Smooth muscle cell (in vitro differentiated cells): Measurements from ENCODE around the gene AGBL5. TPM values are rescaled to one million over a fixed set of nuclear protein-coding genes. Genes with fewer than 3 reads are reported as not detected.

Experiments used
- DNase-seq: peaks from one replicate; lab custom pipeline; 2025; ENCODE audit not compliant: unreplicated experiment; lab: John Stamatoyannopoulos, UW
- H2AFZ ChIP-seq: fragments of 200-600 bp; sonication (generic); 2 replicates; pipeline ENCODE4 v1.6.0; 2016; ENCODE audit warnings: antibody characterized with exemption, low read depth, mild to moderate bottlenecking
- H3F3A ChIP-seq: fragments of 200-600 bp; sonication (generic); 2 replicates; pipeline ENCODE4 v1.6.0; 2017; ENCODE audit warnings: antibody characterized with exemption, low read depth
- H3K27ac ChIP-seq: fragments of 200-600 bp; sonication (generic); 2 replicates; pipeline ENCODE4 v1.5.1; 2016; ENCODE audit warnings: low read depth, mild to moderate bottlenecking
- H3K27me3 ChIP-seq: fragments of 200-600 bp; sonication (generic); 2 replicates; pipeline ENCODE4 v1.6.1; 2016; ENCODE audit warnings: low read depth, mild to moderate bottlenecking
- H3K36me3 ChIP-seq: fragments of 200-600 bp; sonication (generic); 2 replicates; pipeline ENCODE4 v1.5.1; 2016; ENCODE audit warnings: low read depth
- H3K4me1 ChIP-seq: fragments of 200-600 bp; sonication (generic); 2 replicates; pipeline ENCODE4 v1.5.1; 2016; ENCODE audit warnings: low read depth
- H3K4me2 ChIP-seq: fragments of 200-600 bp; sonication (generic); 2 replicates; pipeline ENCODE4 v1.6.0; 2016; ENCODE audit warnings: mild to moderate bottlenecking
- H3K4me3 ChIP-seq: fragments of 200-600 bp; sonication (generic); 2 replicates; pipeline ENCODE4 v1.5.1; 2016; ENCODE audit warnings: mild to moderate bottlenecking
- H3K79me2 ChIP-seq: fragments of 200-600 bp; sonication (generic); 2 replicates; pipeline ENCODE4 v1.6.0; 2016; ENCODE audit warnings: low read depth, mild to moderate bottlenecking
- H3K9ac ChIP-seq: fragments of 200-600 bp; sonication (generic); 2 replicates; pipeline ENCODE4 v1.6.0; 2016; ENCODE audit warnings: low read depth
- H3K9me3 ChIP-seq: fragments of 200-600 bp; sonication (generic); replicated peaks from 2 replicates; pipeline ENCODE4 v1.5.1; 2016; ENCODE audit warnings: low read depth
- H4K20me1 ChIP-seq: fragments of 200-600 bp; sonication (generic); 2 replicates; pipeline ENCODE4 v1.6.0; 2016; ENCODE audit warnings: low read depth
- WGBS: methylation state at CpG from one replicate; pipeline ENCODE4 v1.1.7; 2016; ENCODE audit warnings: low lambda C conversion rate; 5-methylcytosine and 5-hydroxymethylcytosine counted together
- polyA plus RNA-seq: library from polyadenylated mRNA; unstranded; fragments of >200 nt; fragmentation: Nextera tagmentation; extraction: Ambion mirVana; gene quantifications from 2 replicates; pipeline ENCODE4 v1.2.1, GENCODE V29; 2016
- total RNA-seq: library from RNA; depleted of rRNA; stranded (reverse); fragments of >200 nt; gene quantifications from 2 replicates; pipeline ENCODE4 v1.2.3, GENCODE V29; 2014
- TF ChIP-seq, protein P1 (sequence below): fragments of 200-600 bp; sonication (generic); IDR thresholded peaks from 2 replicates; pipeline ENCODE4 v1.5.1; 2017; ENCODE audit warnings: borderline replicate concordance, mild to moderate bottlenecking, antibody characterized with exemption; ENCODE audit not compliant: insufficient read depth, poor library complexity, severe bottlenecking

The AGBL5 gene
- total and polyA plus RNA-seq, 2 experiments from 2014 or later: 13.7 to 17.1 TPM

DNA sequence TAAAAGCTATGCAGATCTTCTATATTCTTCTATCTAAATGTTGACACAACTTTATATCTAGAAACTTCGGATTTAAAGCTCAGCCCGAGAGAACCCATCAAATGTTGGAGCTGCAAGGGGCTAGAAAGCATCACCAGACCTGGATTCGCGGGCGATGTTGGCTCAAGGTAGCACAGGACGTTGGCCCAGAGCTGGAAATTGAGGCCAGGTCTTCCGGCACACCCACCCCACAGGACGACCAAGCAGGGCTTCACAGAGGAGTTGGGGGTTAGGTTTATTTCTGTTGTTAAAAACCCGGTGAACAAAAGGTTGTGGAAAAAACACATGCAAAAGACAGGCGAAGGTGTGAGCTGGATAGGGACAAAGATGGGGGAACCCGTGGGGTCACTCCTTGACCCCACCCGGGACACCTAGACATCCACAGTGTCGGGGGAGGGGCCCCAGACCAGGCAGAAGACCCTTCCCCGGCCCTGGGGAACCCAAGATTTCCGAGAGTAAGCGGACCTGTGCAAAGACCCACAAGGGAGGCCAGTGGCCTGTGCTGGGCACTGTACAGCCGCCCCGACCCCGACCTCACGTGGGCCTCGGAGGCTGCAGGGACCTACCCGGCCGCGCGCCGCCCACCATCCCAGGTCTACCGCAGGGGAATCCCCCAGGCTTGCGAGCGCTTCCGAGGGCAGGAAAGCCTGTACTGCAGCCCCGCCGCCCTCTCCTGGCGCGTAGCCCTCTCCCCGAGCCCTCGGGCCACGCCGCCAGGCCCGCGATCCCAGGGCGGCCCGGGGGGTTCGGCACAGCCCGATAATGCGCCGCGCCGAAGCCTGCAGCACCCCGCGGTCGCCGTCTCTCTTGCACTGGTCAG lies 1.8 kb upstream of the AGBL5 start:
- no peaks in the 10 kb centered on the region for H3K36me3 ChIP-seq

DNA sequence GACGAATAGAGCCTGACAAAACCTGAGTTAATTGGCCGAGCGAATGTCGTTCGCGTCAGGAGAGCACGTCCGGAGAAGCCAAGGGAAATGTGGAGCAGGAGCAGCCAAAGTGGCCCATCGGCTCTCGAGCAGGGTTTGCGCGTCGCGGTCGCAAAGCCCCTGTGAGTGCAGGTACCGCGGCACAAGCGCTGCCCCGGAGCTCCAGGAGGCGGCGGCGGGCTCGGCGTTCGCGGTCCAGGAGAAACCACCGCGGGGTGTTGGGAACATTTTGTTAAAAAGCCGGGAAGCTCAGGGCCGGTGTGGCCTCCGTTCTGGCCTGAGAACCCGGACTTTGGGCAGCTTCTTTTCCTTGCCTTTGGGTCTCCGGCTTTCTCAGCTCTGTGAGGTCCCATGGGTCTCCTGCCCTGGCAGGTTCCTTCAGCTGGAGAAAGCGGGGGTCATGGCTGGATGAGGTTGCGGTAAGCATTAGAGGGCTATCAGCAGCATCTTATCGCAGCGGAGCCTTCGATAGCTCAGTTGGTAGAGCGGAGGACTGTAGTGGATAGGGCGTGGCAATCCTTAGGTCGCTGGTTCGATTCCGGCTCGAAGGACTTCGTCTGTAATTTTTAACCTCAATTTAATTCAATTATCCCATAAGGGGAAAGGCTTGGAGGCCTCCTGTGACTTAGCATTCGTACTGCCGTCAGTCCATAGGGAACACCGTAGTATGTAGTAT lies 1.0 kb upstream of the AGBL5 start:
- Histone ChIP-seq H3K27ac (peak overlapping the region; percentile 70), H3K4me3 (peak overlapping the region; percentile 70), H3K9ac (peak overlapping the region; percentile 46), H4K20me1 (no peaks in the 10 kb centered on the region), H3K27me3 (no peaks in the 10 kb centered on the region), H3K9me3 (no peaks in the 10 kb centered on the region), H3K36me3 (no peaks in the 10 kb centered on the region), H2AFZ (no peak overlapping the region), H3F3A (peaks cover 14% of the 10 kb centered on the region), H3K79me2 (no peaks in the 10 kb centered on the region), H3K4me2 (peak overlapping the region; percentile 90), H3K4me1 (peaks cover 5% of the 10 kb centered on the region)
- under 1% methylated on average over 48 of the region's 48 CpGs for WGBS
- TF ChIP-seq, protein P1, sequence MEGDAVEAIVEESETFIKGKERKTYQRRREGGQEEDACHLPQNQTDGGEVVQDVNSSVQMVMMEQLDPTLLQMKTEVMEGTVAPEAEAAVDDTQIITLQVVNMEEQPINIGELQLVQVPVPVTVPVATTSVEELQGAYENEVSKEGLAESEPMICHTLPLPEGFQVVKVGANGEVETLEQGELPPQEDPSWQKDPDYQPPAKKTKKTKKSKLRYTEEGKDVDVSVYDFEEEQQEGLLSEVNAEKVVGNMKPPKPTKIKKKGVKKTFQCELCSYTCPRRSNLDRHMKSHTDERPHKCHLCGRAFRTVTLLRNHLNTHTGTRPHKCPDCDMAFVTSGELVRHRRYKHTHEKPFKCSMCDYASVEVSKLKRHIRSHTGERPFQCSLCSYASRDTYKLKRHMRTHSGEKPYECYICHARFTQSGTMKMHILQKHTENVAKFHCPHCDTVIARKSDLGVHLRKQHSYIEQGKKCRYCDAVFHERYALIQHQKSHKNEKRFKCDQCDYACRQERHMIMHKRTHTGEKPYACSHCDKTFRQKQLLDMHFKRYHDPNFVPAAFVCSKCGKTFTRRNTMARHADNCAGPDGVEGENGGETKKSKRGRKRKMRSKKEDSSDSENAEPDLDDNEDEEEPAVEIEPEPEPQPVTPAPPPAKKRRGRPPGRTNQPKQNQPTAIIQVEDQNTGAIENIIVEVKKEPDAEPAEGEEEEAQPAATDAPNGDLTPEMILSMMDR: no peak
- DNase-seq: peak; percentile 58

More for the DNA sequence above, 1.8 kb upstream of the AGBL5 start:
- Histone ChIP-seq H2AFZ (no peak overlapping the region), H3K27ac (peak overlapping the region; percentile 70), H3K79me2 (no peaks in the 10 kb centered on the region), H3K9ac (peak overlapping the region; percentile 46), H3K4me3 (peak overlapping the region; percentile 70), H3F3A (peaks cover 14% of the 10 kb centered on the region), H3K4me2 (peak overlapping the region; percentile 90), H3K4me1 (peaks cover 5% of the 10 kb centered on the region), H4K20me1 (no peaks in the 10 kb centered on the region), H3K9me3 (no peaks in the 10 kb centered on the region), H3K27me3 (no peaks in the 10 kb centered on the region)
- WGBS: 14% methylated on average over 50 of the region's 52 CpGs
- TF ChIP-seq, protein P1: no peak
- no peak for DNase-seq

DNA sequence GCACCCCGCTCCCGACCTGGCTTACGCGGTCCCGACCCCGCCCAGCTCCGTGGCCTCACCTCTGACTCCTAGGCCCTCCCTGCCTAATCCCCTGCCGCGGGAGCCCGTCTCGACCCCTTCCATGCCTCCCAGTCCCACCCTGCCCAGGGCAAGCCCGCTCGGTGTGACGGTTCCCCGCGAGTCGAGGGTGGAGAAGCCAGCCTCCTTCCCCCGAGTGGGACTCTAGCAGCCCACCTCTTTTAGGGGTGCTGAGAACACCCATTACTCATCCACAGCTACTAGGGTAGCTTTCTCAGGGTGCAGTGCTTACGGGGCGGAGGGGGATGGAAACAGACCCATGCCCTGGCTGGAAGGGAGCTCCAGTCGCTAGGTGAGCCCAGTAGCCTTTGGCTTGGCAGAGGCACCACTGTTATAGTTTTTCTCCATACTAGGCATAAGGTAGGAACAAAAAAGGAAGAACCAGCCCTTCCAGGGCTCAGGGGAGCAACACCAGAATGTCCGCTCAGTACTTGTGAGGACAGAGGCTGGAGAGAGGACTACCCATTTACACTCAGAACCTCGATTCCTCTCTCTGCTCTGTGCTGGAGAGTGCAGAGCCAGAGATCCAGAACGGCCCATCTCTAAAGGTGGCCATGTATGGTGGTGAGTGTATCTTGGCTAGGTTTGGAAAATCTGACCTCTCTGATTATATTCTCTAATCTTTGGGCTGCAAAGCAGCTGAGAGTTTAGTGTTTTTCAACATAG lies 606 bp downstream of the AGBL5 start:
- no peaks in the 10 kb centered on the region for H3K9me3 ChIP-seq
- peaks cover 2% of the 10 kb centered on the region for H4K20me1 ChIP-seq
- H3F3A ChIP-seq: peaks cover 14% of the 10 kb centered on the region
- H2AFZ ChIP-seq: no peak overlapping the region
- H3K9ac ChIP-seq: peak overlapping the region; percentile 83
- H3K36me3 ChIP-seq: no peaks in the 10 kb centered on the region
- H3K27me3 ChIP-seq: no peaks in the 10 kb centered on the region
- H3K4me2 ChIP-seq: peak overlapping the region; percentile 90
- TF ChIP-seq, protein P1: no peak
- no peak for DNase-seq
- peaks cover 5% of the 10 kb centered on the region for H3K4me1 ChIP-seq
- peak overlapping the region; percentile 70 for H3K4me3 ChIP-seq
- 8% methylated on average over 23 of the region's 24 CpGs for WGBS
- no peaks in the 10 kb centered on the region for H3K79me2 ChIP-seq
- H3K27ac ChIP-seq: peak overlapping the region; percentile 70
